Activated B cell treated with CpG ODN at 0.5 μM for 24 hours (primary cell): Measurements from ENCODE around the gene ACOT13. TPM values are rescaled to one million over a fixed set of nuclear protein-coding genes. Genes with fewer than 3 reads are reported as not detected.
A peak's percentile ranks its signal among the peaks of the same experiment; 100 is the strongest.

ENCODE experiments used
- ATAC-seq: fragments of 200-7000 bp; cut with Tn5 transposase; one replicate; pipeline ENCODE4 v1.10.0; 2021; ENCODE audit warnings: low read depth, mild to moderate bottlenecking, moderate library complexity
- CTCF ChIA-PET: fragments of 350-600 bp; sonication (Branson Sonifier 250); formaldehyde crosslinking; loops from one replicate; lab custom pipeline; 2021; ENCODE audit warnings: antibody characterized with exemption; lab: Charles Lee
- POLR2A ChIA-PET: fragments of 350-600 bp; sonication (Branson Sonifier 250); formaldehyde crosslinking; loops from one replicate; lab custom pipeline; 2021; ENCODE audit warnings: antibody characterized with exemption; lab: Charles Lee
- DNase-seq: peaks from one replicate; pipeline ENCODE4 v3.0.0; 2022
- H3K27ac Mint-ChIP-seq: one replicate; pipeline ENCODE4 v1.8.0; 2020; ENCODE audit warnings: mixed read lengths
- H3K27me3 Mint-ChIP-seq: one replicate; pipeline ENCODE4 v1.8.0; 2021; ENCODE audit warnings: mixed read lengths
- H3K36me3 Mint-ChIP-seq: one replicate; pipeline ENCODE4 v1.8.0; 2021; ENCODE audit warnings: low read depth, mixed read lengths
- H3K4me1 Mint-ChIP-seq: one replicate; pipeline ENCODE4 v1.8.0; 2021; ENCODE audit warnings: mixed read lengths
- H3K4me3 Mint-ChIP-seq: one replicate; pipeline ENCODE4 v1.8.0; 2020; ENCODE audit warnings: mild to moderate bottlenecking, mixed read lengths
- H3K9me3 Mint-ChIP-seq: one replicate; pipeline ENCODE4 v1.8.0; 2020; ENCODE audit warnings: mixed read lengths
- CTCF ChIP-seq: fragments of 200-600 bp; IDR thresholded peaks from one replicate; pipeline ENCODE4 v1.8.0; 2022; ENCODE audit warnings: antibody characterized with exemption, mild to moderate bottlenecking
- intact Hi-C: fragments of 100-400 bp; cut with micrococcal nuclease; formaldehyde crosslinking; loops from one replicate; pipeline ENCODE4 v1.15.1; 2024
- total RNA-seq: library from RNA; stranded (reverse); gene quantifications from 2 replicates; pipeline ENCODE4 v1.2.3, GENCODE V29; 2022

The ACOT13 gene
- total RNA-seq = 12.0 and 13.8 TPM in 2 replicates

GRCh38 chr6:24666641-24667377 lies at the start of gene ACOT13, which contains the start of gene TDP2:
TSS of gene ACOT13 (plus strand) at chr6:24667077. CDS start at chr6:24667264, 187 bp downstream.
TSS of gene TDP2 (minus strand) at chr6:24666899. CDS start at chr6:24666862, 37 bp downstream.
- peaks cover 46% of the 10 kb centered on the region for H3K4me1 Mint-ChIP-seq
- TF ChIP-seq CTCF = no peak
- peak; percentile 94 for ATAC-seq
- peak within 1 kb of the TSS; percentile 99 for H3K4me3 Mint-ChIP-seq
- CTCF ChIA-PET = interaction anchor here (1.3 to 2.8 kb wide), 3 partner anchors 82 to 172 kb away, joined by 10 to 18 read pairs (median 11); partner anchors contain the start of gene ALDH5A1
- POLR2A ChIA-PET = interaction anchor here (0.9 to 3.5 kb wide), 11 partner anchors 9 to 171 kb away, joined by 3 to 25 read pairs (median 4); partner anchors contain the start of genes ALDH5A1, C6orf62 and KIAA0319
- H3K27ac Mint-ChIP-seq = peak within 1 kb of the TSS; percentile 96
- intact Hi-C loops = loop anchor here (1.0 to 2.0 kb wide), 7 partner anchors 21 to 172 kb away; partner anchors contain the start of gene KIAA0319
- peaks cover 5% of the 10 kb centered on the region for H3K9me3 Mint-ChIP-seq
- peaks cover 48% of the 10 kb centered on the region for H3K36me3 Mint-ChIP-seq
- DNase-seq = peak; percentile 92
- H3K27me3 Mint-ChIP-seq = no peaks in the 10 kb centered on the region

GRCh38 chr6:24619661-24620060 lies 47.2 kb upstream of the ACOT13 start:
- no peak for ATAC-seq
- POLR2A ChIA-PET = no interaction called here
- Mint-ChIP-seq H3K9me3 (no peaks in the 10 kb centered on the region), H3K27ac (no peak overlapping the region), H3K4me3 (no peak overlapping the region), H3K4me1 (no peaks in the 10 kb centered on the region), H3K36me3 (no peaks in the 10 kb centered on the region), H3K27me3 (no peaks in the 10 kb centered on the region)
- no peak for TF ChIP-seq CTCF
- CTCF ChIA-PET = no interaction called here
- DNase-seq = no peak
- intact Hi-C loops = loop anchor here (5.0 kb wide), 1 partner anchor 1163 kb away; no protein-coding TSS in a partner anchor

- no peak overlapping the region for H3K4me3 Mint-ChIP-seq
- no peaks in the 10 kb centered on the region for H3K9me3 Mint-ChIP-seq
- no peaks in the 10 kb centered on the region for H3K36me3 Mint-ChIP-seq
- DNase-seq (no peak), ATAC-seq (no peak)
- no peaks in the 10 kb centered on the region for H3K4me1 Mint-ChIP-seq
- POLR2A ChIA-PET = no interaction called here
- intact Hi-C loops = no loop called here
- H3K27me3 Mint-ChIP-seq = no peaks in the 10 kb centered on the region
- TF ChIP-seq CTCF = no peak
- CTCF ChIA-PET = no interaction called here
- H3K27ac Mint-ChIP-seq = no peak overlapping the region
Measured at GRCh38 chr6:24620637-24621036, 46.2 kb upstream of the ACOT13 start.

- DNase-seq (no peak), ATAC-seq (no peak)
- intact Hi-C loops = no loop called here
- Mint-ChIP-seq H3K36me3 (no peaks in the 10 kb centered on the region), H3K4me1 (no peaks in the 10 kb centered on the region), H3K27me3 (no peaks in the 10 kb centered on the region), H3K27ac (no peak overlapping the region), H3K4me3 (no peak overlapping the region), H3K9me3 (peaks cover 2% of the 10 kb centered on the region)
- ChIA-PET CTCF (interaction anchor here (0.6 kb wide), 1 partner anchor 100 kb away, joined by 3 read pairs; no protein-coding TSS in a partner anchor), POLR2A (no interaction called here)
- no peak for TF ChIP-seq CTCF
Measured at GRCh38 chr6:24621626-24622289, 45.1 kb upstream of the ACOT13 start.
